Adrenal gland (tissue), 12 donors: ENCODE data around the gene NGLY1. TPM values are rescaled to one million over a fixed set of nuclear protein-coding genes. Genes with fewer than 3 reads are reported as not detected.

Experiments used
- DNase-seq, 7 donors: peaks; one replicate each; pipeline ENCODE4 v3.0.0-alpha.2; 2019 to 2020
- H3K27ac ChIP-seq, 5 donors: fragments of 200-600 bp; sonication (generic) in 4 of 5; 1 replicate in 3 of 5; 2 replicates in 2 of 5; pipeline versions ENCODE4 v1.5.1 to v1.8.0; 2016 to 2020; ENCODE audit warnings: mild to moderate bottlenecking in 1 of 5
- H3K27me3 ChIP-seq: fragments of 200-600 bp; 2 replicates; pipeline ENCODE4 v1.8.0; 2021
- H3K36me3 ChIP-seq, 2 donors: fragments of 200-600 bp; replicated peaks in 1 of 2; 1 replicate in 1 of 2; 2 replicates in 1 of 2; pipeline versions ENCODE4 v1.5.1 to v1.8.0; 2018 to 2022
- H3K4me1 ChIP-seq, 2 donors: fragments of 200-600 bp; replicated peaks in 1 of 2; 1 replicate in 1 of 2; 2 replicates in 1 of 2; pipeline versions ENCODE4 v1.5.1 to v1.8.0; 2018 to 2021
- H3K4me3 ChIP-seq, 4 donors: fragments of 200-600 bp; sonication (generic) in 3 of 4; one replicate each; pipeline ENCODE4 v1.5.1; 2016 to 2018
- H3K9me3 ChIP-seq, 3 donors: fragments of 200-600 bp; sonication (generic) in 1 of 3; replicated peaks in 1 of 3; 1 replicate in 2 of 3; 2 replicates in 1 of 3; pipeline versions ENCODE4 v1.5.1 to v1.8.0; 2016 to 2021
- CTCF ChIP-seq, 6 experiments: fragments of 450-650 bp in 4 of 6; fragments of 200-600 bp in 2 of 6; sonication (generic) in 1 of 6; IDR thresholded peaks; 1 replicate in 5 of 6; 2 replicates in 1 of 6; pipeline versions ENCODE4 v1.5.1 to v1.8.0; 2016 to 2021; ENCODE audit warnings: antibody characterized with exemption in 6 of 6, mild to moderate bottlenecking in 2 of 6, moderate library complexity in 1 of 6
- POLR2A ChIP-seq, 2 donors: fragments of 450-650 bp; IDR thresholded peaks; one replicate each; pipeline ENCODE4 v1.6.1; 2017; ENCODE audit warnings: antibody characterized with exemption in 2 of 2, mild to moderate bottlenecking in 2 of 2, moderate library complexity in 1 of 2
- WGBS, 4 donors: extraction: QIAGEN DNeasy Blood & Tissue Kit in 2 of 4; methylation state at CpG; one replicate each; pipeline versions ENCODE4 v1.1.5 to v1.1.7; 2013 to 2017; 5-methylcytosine and 5-hydroxymethylcytosine counted together
- intact Hi-C, 2 donors: fragments of 100-400 bp; cut with DNase I; formaldehyde crosslinking; loops; one replicate each; pipeline versions ENCODE4 v1.14.1 to v1.15.0; 2022 to 2023
- polyA plus RNA-seq, 3 donors: library from polyadenylated mRNA; stranded (reverse); fragments of 200-250 nt in 2 of 3; fragments of 350-450 nt in 1 of 3; fragmentation: Illumina TruSeq in 1 of 3; extraction: RNeasy Lipid Tissue Mini Kit (QIAGEN cat#74804) in 1 of 3; gene quantifications; one replicate each; pipeline ENCODE4 v1.2.3, GENCODE V29; 2013 to 2014
- total RNA-seq, 9 donors: library from RNA; depleted of rRNA in 4 of 9; stranded (reverse); fragments of >200 nt in 4 of 9; fragments of 120-200 nt in 1 of 9; fragmentation: NEBNext Ultra II Directional in 1 of 9; extraction: Animal tissue kit (Norgen Biotek cat#: 25700) in 1 of 9; gene quantifications; one replicate each; pipeline versions ENCODE4 v1.1.0 to v1.2.4, GENCODE V29; 2013 to 2023
- donor health status: healthy with polysubstance abuse.
- donor health status: Bipolar disorder and iron deficiency.
- donor health status: DM: yes; HTN: yes; CAD: no.
- donor health status: DM: no; HTN: no; CAD: no.
- donor health status: DM: no; HTN: no; CAD: no.
- donor health status: DM: yes; HTN: yes; CAD: no.

Gene NGLY1
- total and polyA plus RNA-seq, 12 donors: 13.4 to 55.9 (median 31.3) TPM

DNA sequence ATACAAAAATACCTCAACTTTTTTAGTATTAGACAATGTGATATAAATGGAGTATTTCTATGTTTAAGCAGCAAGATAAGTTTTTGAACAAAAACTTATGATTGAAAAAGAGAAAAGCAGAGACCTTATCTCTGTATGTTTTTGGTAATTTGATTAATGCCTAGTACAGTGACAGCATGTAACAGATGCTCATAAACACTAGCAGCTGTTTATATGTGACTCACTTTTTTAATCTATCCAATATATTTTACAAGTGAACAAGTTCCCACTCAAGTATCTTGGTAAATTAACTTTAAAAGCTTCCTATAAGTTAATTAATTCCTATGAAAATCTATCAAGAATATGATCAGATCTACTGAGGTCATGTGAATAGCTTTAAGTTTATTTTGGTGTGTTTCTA, 55.1 kb downstream of the NGLY1 start:
- intact Hi-C loops: no loop called here

GRCh38 chr3:25727316-25727715, 55.9 kb downstream of the NGLY1 start:
- Histone ChIP-seq H3K27me3 (no peaks in the 10 kb centered on the region), H3K27ac (no peak overlapping the region), H3K36me3 (peaks cover 0 to 6% of the 10 kb centered on the region in 2 donors), H3K4me1 (no peaks in the 10 kb centered on the region), H3K4me3 (no peak overlapping the region), H3K9me3 (no peaks in the 10 kb centered on the region)
- intact Hi-C loops: no loop called here
- 94 to 99% (median 97%) methylated on average over 6 of the region's 6 CpGs for WGBS, 4 donors
- TF ChIP-seq POLR2A (IDR thresholded peaks at IDR 0.05): no peak
- no peak for TF ChIP-seq CTCF (IDR thresholded peaks at IDR 0.05)
- DNase-seq: no peak

More for the DNA sequence above, 55.1 kb downstream of the NGLY1 start:
- H3K27ac ChIP-seq: no peak overlapping the region
- H3K4me3 ChIP-seq: no peak overlapping the region
- no peaks in the 10 kb centered on the region for H3K9me3 ChIP-seq
- H3K36me3 ChIP-seq: peaks cover 0 to 6% of the 10 kb centered on the region in 2 donors
- H3K27me3 ChIP-seq: no peaks in the 10 kb centered on the region
- TF ChIP-seq CTCF (IDR thresholded peaks at IDR 0.05) (no peak), POLR2A (IDR thresholded peaks at IDR 0.05) (no peak)
- H3K4me1 ChIP-seq: no peaks in the 10 kb centered on the region
- no peak for DNase-seq

GRCh38 chr3:25725810-25726209, 57.4 kb downstream of the NGLY1 start:
- WGBS, 4 donors: 96 to 99% (median 97%) methylated on average over 3 of the region's 3 CpGs
- Histone ChIP-seq H3K9me3 (no peaks in the 10 kb centered on the region), H3K36me3 (no peaks in the 10 kb centered on the region), H3K4me3 (no peak overlapping the region), H3K27me3 (no peaks in the 10 kb centered on the region), H3K4me1 (no peaks in the 10 kb centered on the region), H3K27ac (no peak overlapping the region)
- DNase-seq: no peak
- intact Hi-C loops: no loop called here
- TF ChIP-seq CTCF (IDR thresholded peaks at IDR 0.05): no peak
- TF ChIP-seq POLR2A (IDR thresholded peaks at IDR 0.05): no peak

DNA sequence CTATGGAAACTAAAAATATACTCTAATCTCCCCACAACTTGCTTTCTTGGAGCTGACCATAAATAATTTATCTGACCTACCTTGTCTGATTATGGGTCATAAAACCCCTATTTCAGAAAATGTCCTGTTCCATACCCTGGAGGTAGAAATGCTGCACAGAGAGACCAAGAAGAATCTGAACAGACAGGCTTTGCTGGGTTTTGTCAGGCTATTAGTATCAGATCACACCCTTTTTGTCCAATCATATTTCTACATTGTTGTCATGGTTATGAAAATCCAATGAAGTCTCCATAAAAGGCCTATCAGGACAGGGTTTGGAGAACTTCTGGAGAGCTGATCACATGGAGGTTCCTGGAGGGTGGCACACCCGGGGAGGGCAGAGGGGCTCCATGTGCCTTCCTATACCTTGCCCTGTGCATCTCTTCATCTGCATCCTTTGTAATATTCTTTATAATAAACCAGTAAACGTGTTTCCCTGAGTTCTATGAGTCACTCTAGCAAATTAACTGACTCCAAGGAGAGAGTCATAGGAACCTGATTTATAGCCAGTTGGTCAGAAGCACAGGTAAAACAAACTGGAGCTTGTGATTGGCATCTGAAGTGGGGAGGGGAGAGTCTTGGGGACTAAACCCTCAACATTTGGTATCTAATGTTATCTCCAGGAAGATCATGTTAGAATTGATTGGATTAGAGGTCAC, 58.1 kb downstream of the NGLY1 start:
- intact Hi-C loops: no loop called here
- H3K36me3 ChIP-seq: no peaks in the 10 kb centered on the region
- H3K9me3 ChIP-seq: no peaks in the 10 kb centered on the region
- no peaks in the 10 kb centered on the region for H3K4me1 ChIP-seq
- H3K4me3 ChIP-seq: no peak overlapping the region
- no peaks in the 10 kb centered on the region for H3K27me3 ChIP-seq
- TF ChIP-seq CTCF (IDR thresholded peaks at IDR 0.05): no peak
- no peak for TF ChIP-seq POLR2A (IDR thresholded peaks at IDR 0.05)
- no peak for DNase-seq
- WGBS, 4 donors: 83 to 94% (median 90%) methylated on average over 2 of the region's 2 CpGs
- H3K27ac ChIP-seq: no peak overlapping the region
